ENCODE measurements around the gene KLHL14. TPM values are rescaled to one million over a fixed set of nuclear protein-coding genes. Genes with fewer than 3 reads are reported as not detected.
"Not testable (repeated sequence)": the region's sequence is repeated elsewhere in the genome, so short reads cannot be mapped to it uniquely, and the experiment has no call there.

Gene KLHL14
- total RNA-seq, 1 donor from 2014 or later: not detected

DNA sequence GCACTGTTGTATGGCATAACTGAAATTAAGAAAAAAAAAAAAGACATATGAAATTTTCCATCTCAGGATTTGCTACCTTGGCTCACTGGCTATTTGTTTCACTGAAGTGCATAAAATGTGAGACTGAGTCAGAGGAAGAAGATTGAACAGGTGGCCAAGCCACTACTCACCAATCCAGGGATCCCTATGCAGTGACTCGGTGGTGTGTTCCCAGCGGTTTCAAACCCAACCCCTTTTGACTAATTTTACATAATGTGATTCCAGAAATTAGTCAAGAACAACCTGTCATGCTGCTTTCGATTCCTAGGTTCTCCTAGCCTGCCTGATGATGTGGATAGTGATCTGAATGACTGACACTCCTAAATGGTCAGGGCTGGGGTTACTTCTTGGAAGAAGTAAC is 77.3 kb downstream of the KLHL14 start:
- Mint-ChIP-seq H3K27me3 (ENCODE audit: low read depth) (no peaks in the 10 kb centered on the region), H3K4me1 (ENCODE audit: low read depth) (no peaks in the 10 kb centered on the region)
- no peak for DNase-seq (ENCODE audit: low spot score)

GRCh38 chr18:32688821-32689220 is 84.0 kb downstream of the KLHL14 start:
- Mint-ChIP-seq H3K27ac (no peak overlapping the region), H3K4me3 (ENCODE audit: low read depth) (no peak overlapping the region), H3K9me3 (no peaks in the 10 kb centered on the region), H3K27me3 (ENCODE audit: low read depth) (no peaks in the 10 kb centered on the region), H3K36me3 (ENCODE audit: low read depth) (no peaks in the 10 kb centered on the region), H3K4me1 (ENCODE audit: low read depth) (no peaks in the 10 kb centered on the region)
- no peak for DNase-seq (ENCODE audit: low spot score)
- intact Hi-C loops (cut with micrococcal nuclease): no loop called here

More for the DNA sequence above, 77.3 kb downstream of the KLHL14 start:
- intact Hi-C loops (cut with micrococcal nuclease): no loop called here
- no peak overlapping the region for H3K4me3 Mint-ChIP-seq (ENCODE audit: low read depth)
- no peaks in the 10 kb centered on the region for H3K36me3 Mint-ChIP-seq (ENCODE audit: low read depth)
- no peaks in the 10 kb centered on the region for H3K9me3 Mint-ChIP-seq
- H3K27ac Mint-ChIP-seq: no peak overlapping the region

DNA sequence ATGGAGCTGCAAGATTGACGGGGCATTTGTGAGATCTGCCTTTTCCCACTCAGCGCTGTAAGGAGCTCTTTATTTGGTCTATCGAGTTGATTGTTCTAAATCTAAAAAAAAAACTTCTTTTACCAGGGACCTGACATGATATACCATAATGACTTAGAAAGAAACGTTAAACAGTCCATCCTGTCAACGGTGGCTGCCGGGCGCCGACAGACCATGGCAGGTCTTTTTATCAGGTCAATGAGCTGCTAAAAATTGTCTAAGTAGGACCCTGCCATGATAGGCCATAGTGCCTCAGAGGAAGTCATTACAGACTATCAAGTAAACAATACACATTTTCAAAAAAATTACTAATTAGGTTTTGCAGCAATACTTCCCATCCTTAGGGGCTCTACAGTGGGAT is 87.9 kb downstream of the KLHL14 start:
- H3K36me3 Mint-ChIP-seq (ENCODE audit: low read depth): no peaks in the 10 kb centered on the region
- no peaks in the 10 kb centered on the region for H3K4me1 Mint-ChIP-seq (ENCODE audit: low read depth)
- intact Hi-C loops (cut with micrococcal nuclease): no loop called here
- H3K27ac Mint-ChIP-seq: no peak overlapping the region
- H3K27me3 Mint-ChIP-seq (ENCODE audit: low read depth): no peaks in the 10 kb centered on the region
- H3K4me3 Mint-ChIP-seq (ENCODE audit: low read depth): no peak overlapping the region
- DNase-seq (ENCODE audit: low spot score): no peak
- no peaks in the 10 kb centered on the region for H3K9me3 Mint-ChIP-seq

- H3K4me3 Mint-ChIP-seq (ENCODE audit: low read depth): no peak overlapping the region
- no peak for DNase-seq (ENCODE audit: low spot score)
- no peaks in the 10 kb centered on the region for H3K36me3 Mint-ChIP-seq (ENCODE audit: low read depth)
- H3K9me3 Mint-ChIP-seq: no peaks in the 10 kb centered on the region
- no peaks in the 10 kb centered on the region for H3K27me3 Mint-ChIP-seq (ENCODE audit: low read depth)
- H3K27ac Mint-ChIP-seq: no peak overlapping the region
- H3K4me1 Mint-ChIP-seq (ENCODE audit: low read depth): no peaks in the 10 kb centered on the region
- intact Hi-C loops (cut with micrococcal nuclease): no loop called here
Measured at GRCh38 chr18:32684096-32684495, 88.7 kb downstream of the KLHL14 start.

DNA sequence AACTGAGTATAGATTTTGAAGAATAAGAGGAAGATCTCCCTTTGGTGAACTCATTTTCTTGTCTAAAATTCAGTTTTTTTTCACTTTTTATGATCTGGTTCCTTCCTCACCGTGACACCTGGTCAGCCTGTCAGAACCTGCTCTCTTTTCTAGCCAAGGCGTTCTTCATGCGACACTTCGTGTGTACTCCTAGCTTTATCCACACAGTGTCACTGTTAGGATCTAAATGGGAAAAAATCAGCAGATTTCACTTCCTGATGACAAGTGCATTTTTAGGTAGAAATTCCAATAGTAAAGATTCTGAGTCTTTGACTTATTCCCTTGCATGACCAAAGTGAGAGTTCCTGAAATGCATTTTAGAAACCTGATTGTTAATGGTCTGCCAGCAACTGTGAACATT is 89.8 kb downstream of the KLHL14 start:
- H3K4me3 Mint-ChIP-seq (ENCODE audit: low read depth): no peak overlapping the region
- H3K36me3 Mint-ChIP-seq (ENCODE audit: low read depth): no peaks in the 10 kb centered on the region
- DNase-seq (ENCODE audit: low spot score): no peak
- no peaks in the 10 kb centered on the region for H3K9me3 Mint-ChIP-seq
- intact Hi-C loops (cut with micrococcal nuclease): no loop called here
- no peaks in the 10 kb centered on the region for H3K4me1 Mint-ChIP-seq (ENCODE audit: low read depth)
- H3K27ac Mint-ChIP-seq: no peak overlapping the region
- no peaks in the 10 kb centered on the region for H3K27me3 Mint-ChIP-seq (ENCODE audit: low read depth)

GRCh38 chr18:32677578-32677977 is 95.2 kb downstream of the KLHL14 start:
- H3K27me3 Mint-ChIP-seq (ENCODE audit: low read depth): no peaks in the 10 kb centered on the region
- H3K9me3 Mint-ChIP-seq: no peaks in the 10 kb centered on the region
- H3K4me1 Mint-ChIP-seq (ENCODE audit: low read depth): no peaks in the 10 kb centered on the region
- no peak overlapping the region for H3K4me3 Mint-ChIP-seq (ENCODE audit: low read depth)
- H3K27ac Mint-ChIP-seq: no peak overlapping the region
- DNase-seq (ENCODE audit: low spot score): no peak
- intact Hi-C loops (cut with micrococcal nuclease): no loop called here
- no peaks in the 10 kb centered on the region for H3K36me3 Mint-ChIP-seq (ENCODE audit: low read depth)

- no peaks in the 10 kb centered on the region for H3K27me3 Mint-ChIP-seq (ENCODE audit: low read depth)
- no peak overlapping the region for H3K27ac Mint-ChIP-seq
- intact Hi-C loops (cut with micrococcal nuclease): no loop called here
- H3K4me3 Mint-ChIP-seq (ENCODE audit: low read depth): no peak overlapping the region
- H3K9me3 Mint-ChIP-seq: no peaks in the 10 kb centered on the region
- H3K4me1 Mint-ChIP-seq (ENCODE audit: low read depth): no peaks in the 10 kb centered on the region
- no peak for DNase-seq (ENCODE audit: low spot score)
- H3K36me3 Mint-ChIP-seq (ENCODE audit: low read depth): no peaks in the 10 kb centered on the region
Measured at GRCh38 chr18:32674491-32674890, 98.3 kb downstream of the KLHL14 start.

DNA sequence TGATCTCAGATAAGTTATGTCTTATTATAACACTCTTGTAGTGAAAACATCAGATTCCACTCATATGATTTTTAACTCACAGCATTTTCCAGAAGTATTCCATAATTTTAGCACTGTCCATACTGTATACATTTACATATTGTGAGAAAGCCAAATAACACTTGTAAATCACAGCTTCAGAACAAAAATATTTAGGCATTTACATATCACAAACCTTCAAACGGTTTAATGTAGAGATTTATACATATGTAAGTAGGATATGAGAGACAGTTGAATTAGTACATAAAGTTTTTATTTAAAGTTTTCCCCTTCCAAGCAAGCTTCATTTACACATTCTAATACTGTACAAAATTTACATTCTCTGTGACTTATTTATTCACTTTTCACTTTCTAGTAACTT is 100.4 kb downstream of the KLHL14 start:
- intact Hi-C loops (cut with micrococcal nuclease): no loop called here
- H3K4me1 Mint-ChIP-seq (ENCODE audit: low read depth): no peaks in the 10 kb centered on the region
- no peak overlapping the region for H3K27ac Mint-ChIP-seq
- no peak for DNase-seq (ENCODE audit: low spot score)
- no peaks in the 10 kb centered on the region for H3K27me3 Mint-ChIP-seq (ENCODE audit: low read depth)
- no peaks in the 10 kb centered on the region for H3K36me3 Mint-ChIP-seq (ENCODE audit: low read depth)
- no peaks in the 10 kb centered on the region for H3K9me3 Mint-ChIP-seq
- no peak overlapping the region for H3K4me3 Mint-ChIP-seq (ENCODE audit: low read depth)

GRCh38 chr18:32670727-32671126 is 102.1 kb downstream of the KLHL14 start:
- Mint-ChIP-seq H3K36me3 (ENCODE audit: low read depth) (no peaks in the 10 kb centered on the region), H3K27ac (no peak overlapping the region), H3K27me3 (ENCODE audit: low read depth) (no peaks in the 10 kb centered on the region), H3K9me3 (no peaks in the 10 kb centered on the region), H3K4me3 (ENCODE audit: low read depth) (no peak overlapping the region), H3K4me1 (ENCODE audit: low read depth) (no peaks in the 10 kb centered on the region)
- intact Hi-C loops (cut with micrococcal nuclease): no loop called here
- DNase-seq (ENCODE audit: low spot score): no peak

DNA sequence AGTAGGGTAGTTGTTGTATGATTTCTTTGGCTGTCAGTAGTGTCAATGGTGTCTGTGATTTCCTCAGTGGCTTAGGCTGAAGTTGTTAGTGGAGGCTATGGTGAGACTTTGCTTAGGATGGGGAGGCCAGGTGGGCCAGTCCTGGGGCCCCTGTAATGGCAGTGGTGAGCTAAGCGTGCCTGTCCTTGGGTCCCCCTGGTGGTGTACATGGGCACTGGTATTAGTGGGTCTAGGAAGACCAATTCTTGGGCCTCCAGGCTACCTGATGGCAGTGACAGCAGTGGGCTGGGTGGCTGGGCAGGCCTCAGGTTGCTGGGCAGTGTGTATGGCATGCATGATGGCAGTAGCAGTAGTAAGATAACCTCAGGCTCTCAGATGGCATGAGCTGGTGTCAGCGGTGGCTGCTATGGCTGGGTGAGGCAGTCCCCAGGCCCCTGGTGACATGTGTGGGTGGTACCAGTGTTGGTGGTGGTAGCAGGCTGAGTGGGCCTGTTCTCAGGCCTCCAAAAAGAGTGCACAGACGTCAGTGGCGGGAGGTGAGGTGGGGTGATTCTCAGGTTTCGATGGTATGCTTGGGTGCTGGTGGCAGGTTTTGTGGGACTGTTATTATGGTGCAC is 103.2 kb downstream of the KLHL14 start:
- H3K4me3 Mint-ChIP-seq (ENCODE audit: low read depth): no peak overlapping the region
- no peak for DNase-seq (ENCODE audit: low spot score)
- no peaks in the 10 kb centered on the region for H3K36me3 Mint-ChIP-seq (ENCODE audit: low read depth)
- intact Hi-C loops (cut with micrococcal nuclease): no loop called here
- H3K27ac Mint-ChIP-seq: no peak overlapping the region
- no peaks in the 10 kb centered on the region for H3K27me3 Mint-ChIP-seq (ENCODE audit: low read depth)
- no peaks in the 10 kb centered on the region for H3K9me3 Mint-ChIP-seq
- no peaks in the 10 kb centered on the region for H3K4me1 Mint-ChIP-seq (ENCODE audit: low read depth)

DNA sequence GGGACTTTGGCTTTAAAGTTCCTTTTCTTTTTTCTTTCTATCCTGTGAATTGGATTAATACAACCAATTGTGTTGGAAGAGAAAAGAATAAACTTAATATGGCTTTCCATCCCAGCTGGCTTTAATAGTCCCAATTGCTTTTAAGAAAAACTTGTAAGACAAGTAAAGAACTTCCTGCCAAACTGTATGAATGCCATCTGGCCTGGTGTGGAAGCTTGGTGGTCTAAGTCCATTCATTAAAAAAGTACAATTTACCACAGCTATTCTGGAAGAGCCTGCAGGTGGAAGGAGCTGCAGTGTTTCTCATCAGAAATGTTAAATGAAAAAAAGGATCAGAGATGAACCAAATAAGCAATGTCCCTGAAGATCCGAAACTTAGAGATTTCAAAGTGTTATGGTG is 103.9 kb downstream of the KLHL14 start:
- no peak overlapping the region for H3K27ac Mint-ChIP-seq
- H3K36me3 Mint-ChIP-seq (ENCODE audit: low read depth): no peaks in the 10 kb centered on the region
- DNase-seq (ENCODE audit: low spot score): no peak
- H3K4me1 Mint-ChIP-seq (ENCODE audit: low read depth): no peaks in the 10 kb centered on the region
- intact Hi-C loops (cut with micrococcal nuclease): no loop called here
- H3K9me3 Mint-ChIP-seq: no peaks in the 10 kb centered on the region
- H3K27me3 Mint-ChIP-seq (ENCODE audit: low read depth): no peaks in the 10 kb centered on the region
- no peak overlapping the region for H3K4me3 Mint-ChIP-seq (ENCODE audit: low read depth)

- Mint-ChIP-seq H3K27ac (no peak overlapping the region), H3K36me3 (ENCODE audit: low read depth) (no peaks in the 10 kb centered on the region), H3K4me3 (ENCODE audit: low read depth) (no peak overlapping the region), H3K4me1 (ENCODE audit: low read depth) (no peaks in the 10 kb centered on the region), H3K9me3 (no peaks in the 10 kb centered on the region), H3K27me3 (ENCODE audit: low read depth) (no peaks in the 10 kb centered on the region)
- intact Hi-C loops (cut with micrococcal nuclease): no loop called here
- no peak for DNase-seq (ENCODE audit: low spot score)
Measured at GRCh38 chr18:32661486-32662299, 111.1 kb downstream of the KLHL14 start.

GRCh38 chr18:32654507-32654906 is 118.3 kb downstream of the KLHL14 start:
- H3K27me3 Mint-ChIP-seq (ENCODE audit: low read depth); H3K27ac Mint-ChIP-seq; DNase-seq (ENCODE audit: low spot score); H3K4me1 Mint-ChIP-seq (ENCODE audit: low read depth); intact Hi-C loops (cut with micrococcal nuclease); H3K4me3 Mint-ChIP-seq (ENCODE audit: low read depth); H3K9me3 Mint-ChIP-seq; H3K36me3 Mint-ChIP-seq (ENCODE audit: low read depth): not testable (repeated sequence)
